OCI-LY7 (cell line): ENCODE measurements around the gene LRP4.

Experiments
- EZH2phosphoT487 ChIP-seq: fragments of 200-600 bp; sonication (generic); IDR thresholded peaks from 2 replicates; pipeline ENCODE4 v1.6.1; 2018; ENCODE audit warnings: low read depth, borderline replicate concordance, mild to moderate bottlenecking, mixed run types, antibody characterized with exemption, low read length, moderate library complexity, mixed read lengths
- TF ChIP-seq, protein P1 (sequence below): fragments of 200-600 bp; sonication (generic); conservative IDR thresholded peaks from 2 replicates; pipeline ENCODE4 v1.5.1; 2014; ENCODE audit warnings: mild to moderate bottlenecking, antibody characterized with exemption, low read length, moderate library complexity, mixed read lengths

- TF ChIP-seq, protein P1, sequence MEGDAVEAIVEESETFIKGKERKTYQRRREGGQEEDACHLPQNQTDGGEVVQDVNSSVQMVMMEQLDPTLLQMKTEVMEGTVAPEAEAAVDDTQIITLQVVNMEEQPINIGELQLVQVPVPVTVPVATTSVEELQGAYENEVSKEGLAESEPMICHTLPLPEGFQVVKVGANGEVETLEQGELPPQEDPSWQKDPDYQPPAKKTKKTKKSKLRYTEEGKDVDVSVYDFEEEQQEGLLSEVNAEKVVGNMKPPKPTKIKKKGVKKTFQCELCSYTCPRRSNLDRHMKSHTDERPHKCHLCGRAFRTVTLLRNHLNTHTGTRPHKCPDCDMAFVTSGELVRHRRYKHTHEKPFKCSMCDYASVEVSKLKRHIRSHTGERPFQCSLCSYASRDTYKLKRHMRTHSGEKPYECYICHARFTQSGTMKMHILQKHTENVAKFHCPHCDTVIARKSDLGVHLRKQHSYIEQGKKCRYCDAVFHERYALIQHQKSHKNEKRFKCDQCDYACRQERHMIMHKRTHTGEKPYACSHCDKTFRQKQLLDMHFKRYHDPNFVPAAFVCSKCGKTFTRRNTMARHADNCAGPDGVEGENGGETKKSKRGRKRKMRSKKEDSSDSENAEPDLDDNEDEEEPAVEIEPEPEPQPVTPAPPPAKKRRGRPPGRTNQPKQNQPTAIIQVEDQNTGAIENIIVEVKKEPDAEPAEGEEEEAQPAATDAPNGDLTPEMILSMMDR = no peak
- TF ChIP-seq EZH2phosphoT487 = no peak
These were observed 39.2 kb downstream of the LRP4 start for GRCh38 chr11:46879056-46879585.
